Fibroblast of skin of abdomen (primary cell): ENCODE measurements around the gene HERC3.

Experiments used
- DNase-seq: peaks from one replicate; pipeline ENCODE4 v3.0.0-alpha.2; 2013

HERC3 gene

GRCh38 chr4:88747351-88747750 is 155.1 kb downstream of the HERC3 start:
- no peak for DNase-seq

- no peak for DNase-seq
Observed at GRCh38 chr4:88750369-88750768, 158.1 kb downstream of the HERC3 start.

- DNase-seq: peak; percentile 33
Observed at GRCh38 chr4:88751258-88752075, 159.2 kb downstream of the HERC3 start.

- DNase-seq: no peak
Observed at GRCh38 chr4:88752076-88752463, 159.8 kb downstream of the HERC3 start.

- no peak for DNase-seq
Observed at GRCh38 chr4:88752754-88753153, 160.5 kb downstream of the HERC3 start.

- DNase-seq: no peak
Observed at GRCh38 chr4:88753658-88754571, 161.6 kb downstream of the HERC3 start.

GRCh38 chr4:88754796-88755195 is 162.5 kb downstream of the HERC3 start:
- no peak for DNase-seq

- DNase-seq: no peak
Observed at GRCh38 chr4:88755454-88755853, 163.2 kb downstream of the HERC3 start.

- no peak for DNase-seq
Observed at GRCh38 chr4:88756149-88756548, 163.9 kb downstream of the HERC3 start.

GRCh38 chr4:88757067-88757466 is 164.8 kb downstream of the HERC3 start:
- no peak for DNase-seq

GRCh38 chr4:88757776-88758175 is 165.5 kb downstream of the HERC3 start:
- no peak for DNase-seq
